GM19463 (cell line): ENCODE measurements around the gene NEURL4.

ENCODE experiments used
- ATAC-seq: cut with Tn5 transposase; IDR thresholded peaks from one replicate; pipeline ENCODE4 v1.9.1; 2021; ENCODE audit warnings: mild to moderate bottlenecking, moderate library complexity; ENCODE audit not compliant: unreplicated experiment

The NEURL4 gene

GRCh38 chr17:7306911-7307685 lies 22.0 kb downstream of the NEURL4 start, which contains the start of gene EIF5A:
EIF5A (plus strand) TSS chr17:7307628; CDS start chr17:7309636, 2,008 bp downstream.
- peak; percentile 74 for ATAC-seq

DNA sequence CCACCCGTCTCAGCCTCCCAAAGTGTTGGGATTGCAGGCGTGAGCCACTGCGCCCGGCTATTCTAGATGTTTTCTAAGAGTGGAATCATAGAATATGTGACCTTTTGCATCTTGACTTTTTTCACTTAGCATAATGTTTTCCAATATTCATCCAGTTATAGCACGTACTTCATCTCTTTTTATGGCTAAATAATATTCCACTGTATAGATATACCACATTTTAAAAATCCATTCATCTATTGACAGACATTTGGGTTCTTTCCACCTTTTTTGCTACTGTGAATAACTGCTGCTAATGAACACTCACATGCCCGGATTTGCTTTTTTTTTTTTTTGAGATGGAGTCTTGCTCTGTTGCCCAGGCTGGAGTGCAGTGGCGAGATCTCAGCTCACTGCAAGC lies 25.0 kb downstream of the NEURL4 start:
- ATAC-seq, result no peak

- no peak for ATAC-seq
Measured at GRCh38 chr17:7296189-7296861, 32.8 kb downstream of the NEURL4 start.

DNA sequence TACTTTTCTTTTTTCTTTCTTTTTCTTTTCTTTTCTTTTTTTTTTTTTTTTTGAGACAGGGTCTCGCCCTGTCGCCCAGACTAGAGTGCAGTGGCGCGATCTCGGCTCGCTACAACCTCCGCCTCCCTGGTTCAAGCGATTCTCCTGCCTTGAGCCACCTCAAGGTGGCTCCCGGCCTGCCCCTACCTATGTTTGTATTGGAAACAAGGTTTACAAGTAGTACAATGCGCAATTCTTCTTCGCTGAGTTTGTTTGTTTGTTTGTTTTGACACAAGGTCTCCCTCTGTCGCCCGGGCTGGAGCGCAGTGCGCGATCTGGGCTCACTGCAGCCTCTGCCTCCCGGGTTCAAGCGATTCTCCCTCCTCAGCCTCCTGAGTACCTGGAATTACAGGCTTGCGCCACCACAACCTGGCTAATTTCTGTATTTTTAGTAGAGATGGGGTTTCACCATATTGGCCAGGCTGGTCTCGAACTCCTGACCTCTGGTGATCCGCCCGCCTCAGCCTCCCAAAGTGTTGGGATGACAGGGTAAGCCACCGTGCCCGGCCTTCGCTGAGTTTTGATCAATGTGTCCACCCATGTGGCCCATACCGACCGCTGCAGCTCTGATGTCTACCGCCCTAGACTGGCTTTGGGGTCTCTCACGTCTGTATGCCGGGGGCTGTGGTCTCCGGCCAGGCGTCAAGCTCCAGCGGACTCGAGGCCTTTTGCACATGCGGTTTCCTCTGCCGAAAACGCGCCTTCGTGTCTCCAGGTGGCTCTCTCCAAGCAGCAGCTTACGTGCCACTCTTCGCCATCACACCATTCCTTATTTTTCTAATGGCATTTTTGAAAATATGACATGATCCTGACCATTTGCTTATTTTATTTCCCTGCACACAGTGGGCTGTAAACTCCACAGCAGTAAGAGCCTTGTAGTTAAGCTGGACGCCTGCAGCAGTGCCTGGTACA lies 33.6 kb downstream of the NEURL4 start:
- no peak for ATAC-seq

DNA sequence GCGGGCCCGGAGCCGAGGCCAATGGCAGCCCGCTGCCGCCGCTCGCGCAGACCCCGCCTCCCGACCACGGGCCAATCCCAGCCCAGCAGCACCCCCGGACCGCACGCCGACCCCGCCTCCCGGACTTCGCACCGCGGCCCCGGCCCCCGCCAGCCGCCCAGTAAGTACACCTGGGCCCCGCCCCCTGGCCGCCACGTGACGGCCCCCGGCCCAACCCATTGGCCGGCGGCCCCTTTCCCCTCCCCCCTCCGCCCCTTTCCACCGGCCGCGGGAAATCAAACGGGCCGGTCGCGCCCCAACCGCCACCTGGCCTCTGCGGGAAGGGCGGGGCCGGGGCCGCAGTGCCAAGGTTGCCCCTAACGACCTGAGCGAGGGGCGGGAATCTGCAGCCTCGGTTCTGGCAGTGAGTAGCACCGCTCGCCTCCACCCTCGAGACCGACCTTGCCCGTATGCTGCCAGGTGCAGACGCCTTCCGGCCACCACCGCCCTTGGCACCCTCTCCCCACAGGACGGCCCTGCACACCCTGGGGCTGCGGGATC lies 34.5 kb downstream of the NEURL4 start, which contains the start of gene YBX2:
TSS of gene YBX2 (minus strand) at position 26 of the 540 bp plus-strand sequence. CDS start 139 bp downstream, outside the sequence.
- no peak for ATAC-seq

GRCh38 chr17:7293816-7294613 lies 35.1 kb downstream of the NEURL4 start:
- no peak for ATAC-seq

GRCh38 chr17:7293159-7293558 lies 36.0 kb downstream of the NEURL4 start:
- ATAC-seq, result no peak

GRCh38 chr17:7292729-7293128 lies 36.4 kb downstream of the NEURL4 start:
- no peak for ATAC-seq

GRCh38 chr17:7292194-7292593 lies 36.9 kb downstream of the NEURL4 start:
- no peak for ATAC-seq

DNA sequence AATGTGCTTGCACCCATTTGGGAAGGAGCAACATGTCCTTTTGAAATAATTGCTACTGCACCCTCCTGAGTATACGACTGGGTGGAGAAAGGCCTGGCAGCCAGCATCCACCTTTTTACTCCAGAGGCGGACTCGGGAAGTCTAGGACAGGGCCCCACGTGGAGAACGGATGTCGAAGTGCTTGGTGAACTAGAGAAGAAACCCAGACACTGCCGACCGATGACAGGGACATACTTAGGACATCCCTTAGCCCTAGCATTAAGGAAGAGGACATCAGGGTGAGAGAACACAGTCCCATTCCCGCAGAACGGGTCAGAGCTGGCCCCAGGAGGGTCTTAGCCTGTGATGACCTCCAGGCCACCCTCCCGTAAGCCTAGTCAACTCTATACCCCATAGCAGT lies 38.5 kb downstream of the NEURL4 start:
- no peak for ATAC-seq

DNA sequence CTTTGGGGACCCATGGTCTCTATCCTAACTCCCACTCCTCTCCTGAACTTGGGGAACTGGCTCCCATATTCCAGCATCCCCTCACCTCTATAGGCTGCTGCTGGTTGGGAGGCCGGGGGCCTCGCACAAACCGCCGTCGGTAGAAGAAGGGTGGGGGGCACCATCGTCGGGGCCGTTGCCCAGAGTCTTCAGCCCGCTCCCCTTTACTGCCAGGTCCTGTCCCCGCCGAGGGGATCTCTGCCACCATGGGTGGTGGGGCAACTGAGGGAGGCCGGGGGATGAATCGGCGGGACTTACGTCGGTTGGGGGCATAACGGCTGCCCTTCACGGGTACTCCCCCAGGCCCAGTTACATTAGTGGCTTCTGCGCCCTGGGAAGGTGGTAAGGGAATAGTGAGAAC lies 39.0 kb downstream of the NEURL4 start:
- ATAC-seq, result no peak

DNA sequence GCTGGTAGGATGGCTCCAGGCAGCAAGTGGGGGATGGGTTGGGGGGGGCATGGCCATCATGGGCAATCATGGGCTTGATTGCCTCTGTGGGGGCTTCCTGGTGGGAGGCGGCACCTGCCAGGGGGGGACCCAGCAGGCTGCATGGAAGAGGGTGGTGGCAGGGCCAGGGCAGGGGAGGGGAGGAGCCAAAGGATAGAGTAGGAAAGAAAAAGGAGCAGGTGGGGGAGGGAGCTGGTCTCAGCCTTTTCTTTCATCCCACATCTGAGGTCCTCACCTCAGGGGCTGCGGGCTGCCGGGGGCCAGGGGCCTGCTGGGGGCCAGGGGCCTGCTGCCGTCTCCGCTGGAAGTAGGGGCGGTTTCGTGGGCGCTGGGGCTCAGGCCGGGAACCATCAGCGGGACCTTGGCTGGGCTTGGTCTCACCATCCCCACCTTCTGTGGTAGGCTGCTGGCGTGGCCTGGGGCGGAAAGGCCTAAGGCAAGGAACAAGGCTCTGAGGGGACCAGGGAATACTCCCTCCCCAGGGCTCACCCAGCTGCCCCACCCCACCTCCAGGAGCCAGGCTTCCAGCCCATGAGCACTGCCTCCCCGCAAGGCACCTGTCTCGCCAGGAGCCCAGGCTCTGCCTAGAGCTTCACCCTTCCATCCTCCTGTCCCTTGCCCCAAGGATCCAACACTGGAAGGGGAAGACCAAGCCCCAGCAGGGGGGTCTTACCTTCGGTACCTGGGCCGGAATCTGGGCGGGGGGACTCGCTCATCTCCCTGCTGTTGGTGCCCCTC lies 39.7 kb downstream of the NEURL4 start:
- no peak for ATAC-seq

GRCh38 chr17:7285679-7286078 lies 43.5 kb downstream of the NEURL4 start:
- no peak for ATAC-seq

DNA sequence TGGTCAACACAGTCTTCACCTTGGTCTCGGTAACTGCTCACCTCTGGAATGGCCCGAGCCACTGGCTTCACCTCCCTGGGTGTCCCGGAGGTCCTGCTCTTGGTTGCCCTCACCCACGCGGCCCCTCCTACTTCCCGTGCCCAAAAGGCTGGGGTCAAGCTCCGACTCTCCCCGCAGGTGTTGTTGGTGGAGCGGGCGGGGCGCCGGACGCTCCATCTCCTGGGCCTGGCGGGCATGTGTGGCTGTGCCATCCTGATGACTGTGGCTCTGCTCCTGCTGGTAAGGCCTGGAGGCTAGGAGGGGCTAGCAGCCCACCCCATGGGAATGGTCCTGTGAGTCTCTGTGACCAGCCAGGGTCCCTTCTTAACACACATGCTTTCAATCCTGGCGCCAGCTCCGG lies 44.2 kb downstream of the NEURL4 start:
- no peak for ATAC-seq

- no peak for ATAC-seq
Measured at GRCh38 chr17:7283471-7284216, 45.5 kb downstream of the NEURL4 start.

GRCh38 chr17:7282752-7283321 lies 46.3 kb downstream of the NEURL4 start:
- ATAC-seq, result no peak

GRCh38 chr17:7281953-7282751 lies 47.0 kb downstream of the NEURL4 start:
- ATAC-seq, result no peak
